K562 (cell line): ENCODE results near the gene HIKESHI.

Experiments used
- GABPA ChIP-seq: fragments of 200-800 bp; sonication (Bioruptor generic); conservative IDR thresholded peaks from 2 replicates; pipeline ENCODE4 v1.6.1; 2016; ENCODE audit warnings: low read depth, missing genetic modification characterization, missing compliant biosample characterization
- TF ChIP-seq, protein P1 (sequence below): conservative IDR thresholded peaks from 2 replicates; pipeline ENCODE4 v1.6.1; 2011; ENCODE audit warnings: low read depth, mild to moderate bottlenecking, low read length; ENCODE audit not compliant: control insufficient read depth
- TF ChIP-seq, protein P2 (sequence below): sonication (generic); formaldehyde crosslinking; IDR thresholded peaks from 2 replicates; pipeline ENCODE4 v1.8.1; 2022; ENCODE audit warnings: missing genetic modification reagents

DNA sequence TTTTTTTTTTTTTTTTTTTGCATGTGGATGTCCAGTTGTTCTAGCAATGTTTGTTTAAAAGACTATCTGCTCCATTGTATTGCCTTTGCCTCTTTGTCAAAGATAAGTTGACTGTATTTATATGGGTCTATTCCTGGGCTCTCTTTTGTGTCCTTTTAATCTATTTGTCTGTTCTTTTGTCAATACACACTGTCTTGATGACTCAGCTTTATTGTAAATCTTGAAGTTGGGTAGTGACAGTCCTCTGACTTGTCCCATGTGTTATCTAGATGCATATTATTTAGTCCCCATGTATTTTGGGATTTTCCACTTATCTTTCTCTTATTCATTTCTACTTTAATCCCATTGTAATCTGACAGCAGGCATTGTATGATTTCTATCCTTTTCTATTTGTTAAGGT, 75.9 kb downstream of the HIKESHI start:
- TF ChIP-seq GABPA = no peak
- TF ChIP-seq, protein P1, sequence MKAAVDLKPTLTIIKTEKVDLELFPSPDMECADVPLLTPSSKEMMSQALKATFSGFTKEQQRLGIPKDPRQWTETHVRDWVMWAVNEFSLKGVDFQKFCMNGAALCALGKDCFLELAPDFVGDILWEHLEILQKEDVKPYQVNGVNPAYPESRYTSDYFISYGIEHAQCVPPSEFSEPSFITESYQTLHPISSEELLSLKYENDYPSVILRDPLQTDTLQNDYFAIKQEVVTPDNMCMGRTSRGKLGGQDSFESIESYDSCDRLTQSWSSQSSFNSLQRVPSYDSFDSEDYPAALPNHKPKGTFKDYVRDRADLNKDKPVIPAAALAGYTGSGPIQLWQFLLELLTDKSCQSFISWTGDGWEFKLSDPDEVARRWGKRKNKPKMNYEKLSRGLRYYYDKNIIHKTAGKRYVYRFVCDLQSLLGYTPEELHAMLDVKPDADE = no peak
- TF ChIP-seq, protein P2, sequence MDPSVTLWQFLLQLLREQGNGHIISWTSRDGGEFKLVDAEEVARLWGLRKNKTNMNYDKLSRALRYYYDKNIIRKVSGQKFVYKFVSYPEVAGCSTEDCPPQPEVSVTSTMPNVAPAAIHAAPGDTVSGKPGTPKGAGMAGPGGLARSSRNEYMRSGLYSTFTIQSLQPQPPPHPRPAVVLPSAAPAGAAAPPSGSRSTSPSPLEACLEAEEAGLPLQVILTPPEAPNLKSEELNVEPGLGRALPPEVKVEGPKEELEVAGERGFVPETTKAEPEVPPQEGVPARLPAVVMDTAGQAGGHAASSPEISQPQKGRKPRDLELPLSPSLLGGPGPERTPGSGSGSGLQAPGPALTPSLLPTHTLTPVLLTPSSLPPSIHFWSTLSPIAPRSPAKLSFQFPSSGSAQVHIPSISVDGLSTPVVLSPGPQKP (CRISPR knock-in tag) = no peak
